Endothelial cell of umbilical vein (primary cell): Measurements from ENCODE around the gene P2RX2. TPM values are rescaled to one million over a fixed set of nuclear protein-coding genes. Genes with fewer than 3 reads are reported as not detected.
A peak's percentile ranks its signal among the peaks of the same experiment; 100 is the strongest.

Source experiments
- BruUV-seq: library from RNA; stranded (reverse); fragments of 400-500 nt; replicated peaks from 2 replicates; lab custom pipeline; 2021; lab: Mats Ljungman, UMichigan
- CTCF ChIA-PET: fragments of 300-600, 350-600 bp; sonication (Branson Sonifier 250); formaldehyde crosslinking; loops from one replicate; lab custom pipeline; 2021; ENCODE audit warnings: antibody characterized with exemption, inconsistent platforms; lab: Charles Lee
- POLR2A ChIA-PET: fragments of 300-600, 350-600 bp; sonication (Branson Sonifier 250); formaldehyde crosslinking; loops from one replicate; lab custom pipeline; 2021; ENCODE audit warnings: antibody characterized with exemption, inconsistent platforms; lab: Charles Lee
- DNase-seq: peaks from one replicate; pipeline ENCODE4 v3.0.0-alpha.2; 2011; ENCODE audit warnings: low read depth, low spot score
- FAIRE-seq: peaks from 2 replicates; lab custom pipeline; 2011; peaks lifted over from hg19 to GRCh38; lab: Jason Lieb, UNC
- H2AFZ ChIP-seq: 2 replicates; pipeline ENCODE4 v1.6.0; 2012; ENCODE audit warnings: low read depth, low read length, control low read depth, inconsistent platforms
- H3K27ac ChIP-seq: 2 replicates; pipeline ENCODE4 v1.5.1; 2011; ENCODE audit warnings: low read depth, mild to moderate bottlenecking, control low read depth, low read length, moderate library complexity; ENCODE audit not compliant: insufficient read depth
- H3K27me3 ChIP-seq, 2 experiments: 2 replicates each; pipeline versions ENCODE4 v1.6.0 to v1.6.1; 2011; ENCODE audit warnings: low read length in 2 of 2, mixed read lengths in 1 of 2; ENCODE audit not compliant: control insufficient read depth in 2 of 2, insufficient read depth in 2 of 2
- H3K36me3 ChIP-seq, 2 experiments: 2 replicates in 1 of 2; 3 replicates in 1 of 2; pipeline ENCODE4 v1.5.1; 2011; ENCODE audit warnings: low read length in 2 of 2, mild to moderate bottlenecking in 1 of 2, moderate library complexity in 1 of 2; ENCODE audit not compliant: control insufficient read depth in 2 of 2, insufficient read depth in 2 of 2; ENCODE audit errors: extremely low read depth in 1 of 2
- H3K4me1 ChIP-seq: 3 replicates; pipeline ENCODE4 v1.5.1; 2011; ENCODE audit warnings: mild to moderate bottlenecking, low read length; ENCODE audit not compliant: control insufficient read depth, insufficient read depth; ENCODE audit errors: extremely low read depth
- H3K4me2 ChIP-seq: 2 replicates; pipeline ENCODE4 v1.6.1; 2011; ENCODE audit warnings: low read length, control low read depth, mixed read lengths; ENCODE audit not compliant: insufficient read depth
- H3K4me3 ChIP-seq, 3 experiments: fragments of 200-600 bp in 1 of 3; sonication (generic), shearing (Covaris generic) in 1 of 3; replicated peaks in 1 of 3; 2 replicates each; pipeline ENCODE4 v1.5.1; 2011 to 2016; ENCODE audit warnings: control low read depth in 3 of 3, low read length in 3 of 3, mild to moderate bottlenecking in 2 of 3, inconsistent platforms in 1 of 3, low read depth in 1 of 3, moderate library complexity in 1 of 3; ENCODE audit not compliant: insufficient read depth in 1 of 3
- H3K79me2 ChIP-seq: 2 replicates; pipeline ENCODE4 v1.6.0; 2012; ENCODE audit warnings: low read length, inconsistent platforms; ENCODE audit not compliant: control insufficient read depth, insufficient read depth
- H3K9ac ChIP-seq: replicated peaks from 2 replicates; pipeline ENCODE3; 2011; ENCODE audit warnings: low read length, control low read depth; ENCODE audit not compliant: insufficient read depth; ENCODE audit errors: extremely low read depth
- H3K9me1 ChIP-seq: replicated peaks from 3 replicates; pipeline ENCODE4 v1.6.0; 2011; ENCODE audit warnings: mild to moderate bottlenecking, low read length; ENCODE audit not compliant: control insufficient read depth, insufficient read depth; ENCODE audit errors: extremely low read depth
- H3K9me3 ChIP-seq: replicated peaks from 2 replicates; pipeline ENCODE4 v1.5.1; 2012; ENCODE audit warnings: low read length, inconsistent platforms; ENCODE audit not compliant: control insufficient read depth, insufficient read depth
- H4K20me1 ChIP-seq: replicated peaks from 2 replicates; pipeline ENCODE3; 2011; ENCODE audit warnings: mild to moderate bottlenecking, low read length; ENCODE audit not compliant: control insufficient read depth, insufficient read depth; ENCODE audit errors: extremely low read depth
- CTCF ChIP-seq, 2 donors: IDR thresholded peaks; 1 replicate in 1 of 2; 2 replicates in 1 of 2; pipeline ENCODE4 v1.5.1; 2011; ENCODE audit warnings: low read length in 2 of 2, mild to moderate bottlenecking in 2 of 2, moderate library complexity in 2 of 2, control low read depth in 1 of 2, inconsistent platforms in 1 of 2, low read depth in 1 of 2; ENCODE audit not compliant: insufficient read depth in 1 of 2; ENCODE audit errors: extremely low read depth in 1 of 2
- EZH2 ChIP-seq: IDR thresholded peaks from 2 replicates; pipeline ENCODE4 v1.6.1; 2012; ENCODE audit warnings: borderline replicate concordance, low read depth, mild to moderate bottlenecking, moderate library complexity, low read length, inconsistent platforms; ENCODE audit not compliant: severe bottlenecking
- FOS ChIP-seq: IDR thresholded peaks from 2 replicates; pipeline ENCODE4 v1.6.1; 2011; ENCODE audit warnings: mild to moderate bottlenecking, low read length, moderate library complexity, borderline replicate concordance; ENCODE audit not compliant: insufficient read depth
- GATA2 ChIP-seq: IDR thresholded peaks from 2 replicates; pipeline ENCODE4 v1.7.0; 2011; ENCODE audit warnings: low read depth, mild to moderate bottlenecking, moderate library complexity, mixed read lengths, low read length; ENCODE audit not compliant: insufficient read length, insufficient read depth
- JUN ChIP-seq: IDR thresholded peaks from 2 replicates; pipeline ENCODE4 v1.6.1; 2011; ENCODE audit warnings: borderline replicate concordance, low read depth; ENCODE audit not compliant: insufficient read length, insufficient read depth
- MAX ChIP-seq: IDR thresholded peaks from 2 replicates; pipeline ENCODE4 v1.6.1; 2011; ENCODE audit not compliant: insufficient read depth, insufficient read length
- MYC ChIP-seq: IDR thresholded peaks from one replicate; pipeline ENCODE4 v1.6.1; 2011; ENCODE audit warnings: mild to moderate bottlenecking, low read depth, low read length
- POLR2A ChIP-seq: IDR thresholded peaks from 2 replicates; pipeline ENCODE4 v1.6.1; 2012; ENCODE audit warnings: low read depth, mild to moderate bottlenecking, control low read depth, low read length
- POLR2AphosphoS5 ChIP-seq: IDR thresholded peaks from 2 replicates; pipeline ENCODE4 v1.6.1; 2012; ENCODE audit warnings: low read depth, mild to moderate bottlenecking, control low read depth, low read length, moderate library complexity; ENCODE audit not compliant: insufficient read depth
- dilution Hi-C: fragments of 300-500 bp; cut with MboI; formaldehyde crosslinking; loops from one replicate; pipeline ENCODE4 v1.15.0; 2019; ENCODE audit warnings: low sequenced_read_pairs; ENCODE audit not compliant: extremely low pct_ligation_motif_present
- intact Hi-C: fragments of 100-400 bp; cut with micrococcal nuclease; formaldehyde crosslinking; loops from one replicate; pipeline ENCODE4 v1.10.0; 2022
- polyA plus RNA-seq, 4 experiments: library from polyadenylated mRNA; depleted of rRNA in 3 of 4; stranded (reverse) in 3 of 4; unstranded in 1 of 4; fragments of >200 nt; gene quantifications; 2 replicates each; pipeline versions ENCODE4 v1.2.1 to v1.2.3, GENCODE V29; 2011 to 2012; ENCODE audit warnings: missing spikeins in 1 of 4
- total RNA-seq: library from RNA; stranded (reverse); gene quantifications from 2 replicates; pipeline ENCODE4 v1.2.3, GENCODE V29; 2021

The P2RX2 gene
- total and polyA plus RNA-seq, 2 donors (not counting 3 experiments of a cell fraction or from before 2014, with no cell fraction given): not detected

- POLR2A ChIA-PET: no interaction called here
- H3K36me3 ChIP-seq: peaks cover 0 to 3% of the 10 kb centered on the region in 2 experiments
- H3K4me2 ChIP-seq: no peak overlapping the region
- BruUV-seq: TSS peak; percentile 63
- no peaks in the 10 kb centered on the region for H3K4me1 ChIP-seq
- peaks cover 0 to 5% of the 10 kb centered on the region in 2 experiments for H3K27me3 ChIP-seq
- no peak overlapping the region for H2AFZ ChIP-seq
- intact Hi-C loops (no loop called here), dilution Hi-C loops (no loop called here)
- TF ChIP-seq MAX: no peak
- no peaks in the 10 kb centered on the region for H3K79me2 ChIP-seq
- H3K4me3 ChIP-seq: no peak overlapping the region
- H3K9me3 ChIP-seq: no peaks in the 10 kb centered on the region
- H3K9ac ChIP-seq: no peak overlapping the region
- DNase-seq (no peak), FAIRE-seq (no peak)
- CTCF ChIA-PET: no interaction called here
- no peak overlapping the region for H3K27ac ChIP-seq
- no peaks in the 10 kb centered on the region for H3K9me1 ChIP-seq
- H4K20me1 ChIP-seq: no peaks in the 10 kb centered on the region
Observed at GRCh38 chr12:132583736-132584135, 34.8 kb upstream of the P2RX2 start.

- no peaks in the 10 kb centered on the region for H4K20me1 ChIP-seq
- DNase-seq (no peak), FAIRE-seq (no peak)
- CTCF ChIA-PET: no interaction called here
- H3K9ac ChIP-seq: no peak overlapping the region
- peaks cover 0 to 3% of the 10 kb centered on the region in 2 experiments for H3K36me3 ChIP-seq
- H3K9me1 ChIP-seq: no peaks in the 10 kb centered on the region
- no peak overlapping the region for H3K27ac ChIP-seq
- H3K4me1 ChIP-seq: no peaks in the 10 kb centered on the region
- H3K4me2 ChIP-seq: no peak overlapping the region
- H3K4me3 ChIP-seq: no peak overlapping the region
- no peak for TF ChIP-seq POLR2A
- no peak for TF ChIP-seq CTCF (IDR thresholded peaks at IDR 0.05; ENCODE audit: extremely low read depth in 1 of 2, insufficient read depth in 1 of 2, low read depth in 1 of 2, low read length in 2 of 2)
- TF ChIP-seq MAX: no peak
- no peak for TF ChIP-seq MYC
- no peak for TF ChIP-seq GATA2
- no peak for TF ChIP-seq POLR2AphosphoS5
- no peak for TF ChIP-seq EZH2
- TF ChIP-seq FOS: no peak
- TF ChIP-seq JUN: no peak
- POLR2A ChIA-PET: no interaction called here
- H3K27me3 ChIP-seq: peaks cover 0 to 5% of the 10 kb centered on the region in 2 experiments
- no peaks in the 10 kb centered on the region for H3K9me3 ChIP-seq
- H3K79me2 ChIP-seq: no peaks in the 10 kb centered on the region
- intact Hi-C loops (no loop called here), dilution Hi-C loops (no loop called here)
- BruUV-seq: no TSS peak
- no peak overlapping the region for H2AFZ ChIP-seq
Observed at GRCh38 chr12:132584429-132584828, 34.1 kb upstream of the P2RX2 start.
